GM21619 (cell line): ENCODE data around the gene PNLIPRP3.

Experiments used
- ATAC-seq: cut with Tn5 transposase; IDR thresholded peaks from one replicate; pipeline ENCODE4 v1.9.1; 2021; ENCODE audit not compliant: unreplicated experiment

The PNLIPRP3 gene

GRCh38 chr10:116504786-116505185 lies 77.1 kb downstream of the PNLIPRP3 start:
- no peak for ATAC-seq

GRCh38 chr10:116510565-116510964 lies 82.9 kb downstream of the PNLIPRP3 start:
- ATAC-seq: no peak

GRCh38 chr10:116511365-116511764 lies 83.7 kb downstream of the PNLIPRP3 start:
- ATAC-seq: no peak

GRCh38 chr10:116521424-116522290 lies 94.0 kb downstream of the PNLIPRP3 start:
- ATAC-seq: peak; percentile 88

- ATAC-seq: no peak
Measured at GRCh38 chr10:116522803-116523381, 95.2 kb downstream of the PNLIPRP3 start.

- no peak for ATAC-seq
Measured at GRCh38 chr10:116524736-116525135, 97.1 kb downstream of the PNLIPRP3 start.

DNA sequence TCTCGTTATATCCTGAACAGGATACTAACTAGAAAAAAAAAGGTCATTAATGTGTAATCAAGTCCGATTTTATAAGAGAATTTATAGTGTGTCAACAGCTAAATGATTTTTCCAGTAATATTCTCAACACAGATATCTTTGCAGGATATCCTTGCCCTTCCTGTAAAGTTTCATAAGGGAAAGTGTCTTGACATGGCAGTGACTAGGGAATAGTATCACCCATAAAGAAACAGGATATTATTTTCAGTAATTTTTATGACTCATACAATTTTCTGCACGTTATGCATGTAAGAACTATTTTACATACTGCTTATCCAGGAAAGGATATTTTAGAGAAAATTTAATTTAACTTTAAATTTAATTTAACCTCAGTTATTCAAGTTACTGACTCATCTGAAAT lies 98.6 kb downstream of the PNLIPRP3 start:
- no peak for ATAC-seq
